Mononuclear cell (primary cell): Measurements from ENCODE around the gene ELOB. TPM values are rescaled to one million over a fixed set of nuclear protein-coding genes. Genes with fewer than 3 reads are reported as not detected.

Experiments used
- H3K27me3 ChIP-seq: 2 replicates; pipeline ENCODE4 v1.6.0; 2011; ENCODE audit warnings: low read length, control low read depth; ENCODE audit not compliant: insufficient read depth
- H3K4me1 ChIP-seq: 2 replicates; pipeline ENCODE4 v1.5.1; 2011; ENCODE audit warnings: mild to moderate bottlenecking, low read length, control low read depth; ENCODE audit not compliant: insufficient read depth
- H3K4me3 ChIP-seq: 2 replicates; pipeline ENCODE4 v1.5.1; 2011; ENCODE audit warnings: mild to moderate bottlenecking, low read length, moderate library complexity
- H3K9me3 ChIP-seq: 2 replicates; pipeline ENCODE4 v1.5.1; 2011; ENCODE audit warnings: low read depth, mild to moderate bottlenecking, control low read depth, low read length
- total RNA-seq: library from RNA; depleted of rRNA; stranded (reverse); fragments of >200 nt; gene quantifications from one replicate; pipeline ENCODE4 v1.2.3, GENCODE V29; 2012

Gene ELOB
- total RNA-seq, 1 donor: 92.6 TPM

- peaks cover 1% of the 10 kb centered on the region for H3K4me1 ChIP-seq
- no peak overlapping the region for H3K4me3 ChIP-seq
- H3K27me3 ChIP-seq: no peaks in the 10 kb centered on the region
- no peaks in the 10 kb centered on the region for H3K9me3 ChIP-seq
Measured at GRCh38 chr16:2769675-2770056, 7.4 kb downstream of the ELOB start.

- Histone ChIP-seq H3K4me1 (no peaks in the 10 kb centered on the region), H3K4me3 (no peak overlapping the region), H3K9me3 (no peaks in the 10 kb centered on the region), H3K27me3 (no peaks in the 10 kb centered on the region)
Measured at GRCh38 chr16:2769100-2769529, 8.0 kb downstream of the ELOB start.

GRCh38 chr16:2768403-2769089 is 8.5 kb downstream of the ELOB start:
- H3K4me3 ChIP-seq: no peak overlapping the region
- no peaks in the 10 kb centered on the region for H3K4me1 ChIP-seq
- H3K27me3 ChIP-seq: no peaks in the 10 kb centered on the region
- H3K9me3 ChIP-seq: no peaks in the 10 kb centered on the region

GRCh38 chr16:2767891-2768290 is 9.2 kb downstream of the ELOB start:
- no peaks in the 10 kb centered on the region for H3K9me3 ChIP-seq
- H3K27me3 ChIP-seq: no peaks in the 10 kb centered on the region
- no peaks in the 10 kb centered on the region for H3K4me1 ChIP-seq
- H3K4me3 ChIP-seq: no peak overlapping the region

- Histone ChIP-seq H3K4me1 (no peaks in the 10 kb centered on the region), H3K9me3 (no peaks in the 10 kb centered on the region), H3K4me3 (no peak overlapping the region), H3K27me3 (no peaks in the 10 kb centered on the region)
Measured at GRCh38 chr16:2767140-2767731, 9.8 kb downstream of the ELOB start.

- no peaks in the 10 kb centered on the region for H3K27me3 ChIP-seq
- no peak overlapping the region for H3K4me3 ChIP-seq
- H3K4me1 ChIP-seq: no peaks in the 10 kb centered on the region
- H3K9me3 ChIP-seq: no peaks in the 10 kb centered on the region
Measured at GRCh38 chr16:2766430-2767139, 10.5 kb downstream of the ELOB start.

- Histone ChIP-seq H3K27me3 (no peaks in the 10 kb centered on the region), H3K4me1 (no peaks in the 10 kb centered on the region), H3K9me3 (no peaks in the 10 kb centered on the region), H3K4me3 (no peak overlapping the region)
Measured at GRCh38 chr16:2765462-2766404, 11.3 kb downstream of the ELOB start.

- Histone ChIP-seq H3K4me1 (no peaks in the 10 kb centered on the region), H3K9me3 (no peaks in the 10 kb centered on the region), H3K27me3 (no peaks in the 10 kb centered on the region), H3K4me3 (no peak overlapping the region)
Measured at GRCh38 chr16:2764718-2765117, 12.4 kb downstream of the ELOB start.

GRCh38 chr16:2763173-2763572 is 13.9 kb downstream of the ELOB start:
- Histone ChIP-seq H3K9me3 (no peaks in the 10 kb centered on the region), H3K27me3 (no peaks in the 10 kb centered on the region), H3K4me3 (no peak overlapping the region), H3K4me1 (no peaks in the 10 kb centered on the region)

- H3K4me3 ChIP-seq: no peak overlapping the region
- no peaks in the 10 kb centered on the region for H3K9me3 ChIP-seq
- no peaks in the 10 kb centered on the region for H3K4me1 ChIP-seq
- H3K27me3 ChIP-seq: no peaks in the 10 kb centered on the region
Measured at GRCh38 chr16:2762711-2763110, 14.4 kb downstream of the ELOB start.

- H3K9me3 ChIP-seq: no peaks in the 10 kb centered on the region
- H3K4me1 ChIP-seq: no peaks in the 10 kb centered on the region
Measured at GRCh38 chr16:2761886-2762583, 15.0 kb downstream of the ELOB start.

GRCh38 chr16:2761472-2761871 is 15.6 kb downstream of the ELOB start:
- Histone ChIP-seq H3K4me3 (no peak overlapping the region), H3K27me3 (no peaks in the 10 kb centered on the region), H3K9me3 (no peaks in the 10 kb centered on the region), H3K4me1 (peaks cover under 1% of the 10 kb centered on the region)

More at GRCh38 chr16:2761886-2762583, 15.0 kb downstream of the ELOB start:
- Histone ChIP-seq H3K27me3 (no peaks in the 10 kb centered on the region), H3K4me3 (no peak overlapping the region)

- H3K4me3 ChIP-seq: no peak overlapping the region
- H3K9me3 ChIP-seq: no peaks in the 10 kb centered on the region
- H3K4me1 ChIP-seq: peaks cover 34% of the 10 kb centered on the region
- no peaks in the 10 kb centered on the region for H3K27me3 ChIP-seq
Measured at GRCh38 chr16:2757344-2757743, 19.7 kb downstream of the ELOB start.

GRCh38 chr16:2756288-2757015 is 20.6 kb downstream of the ELOB start:
- no peaks in the 10 kb centered on the region for H3K27me3 ChIP-seq
- peaks cover 41% of the 10 kb centered on the region for H3K4me1 ChIP-seq
- H3K9me3 ChIP-seq: no peaks in the 10 kb centered on the region
- H3K4me3 ChIP-seq: no peak overlapping the region
